ENCODE results near the gene SRCAP.

DNA sequence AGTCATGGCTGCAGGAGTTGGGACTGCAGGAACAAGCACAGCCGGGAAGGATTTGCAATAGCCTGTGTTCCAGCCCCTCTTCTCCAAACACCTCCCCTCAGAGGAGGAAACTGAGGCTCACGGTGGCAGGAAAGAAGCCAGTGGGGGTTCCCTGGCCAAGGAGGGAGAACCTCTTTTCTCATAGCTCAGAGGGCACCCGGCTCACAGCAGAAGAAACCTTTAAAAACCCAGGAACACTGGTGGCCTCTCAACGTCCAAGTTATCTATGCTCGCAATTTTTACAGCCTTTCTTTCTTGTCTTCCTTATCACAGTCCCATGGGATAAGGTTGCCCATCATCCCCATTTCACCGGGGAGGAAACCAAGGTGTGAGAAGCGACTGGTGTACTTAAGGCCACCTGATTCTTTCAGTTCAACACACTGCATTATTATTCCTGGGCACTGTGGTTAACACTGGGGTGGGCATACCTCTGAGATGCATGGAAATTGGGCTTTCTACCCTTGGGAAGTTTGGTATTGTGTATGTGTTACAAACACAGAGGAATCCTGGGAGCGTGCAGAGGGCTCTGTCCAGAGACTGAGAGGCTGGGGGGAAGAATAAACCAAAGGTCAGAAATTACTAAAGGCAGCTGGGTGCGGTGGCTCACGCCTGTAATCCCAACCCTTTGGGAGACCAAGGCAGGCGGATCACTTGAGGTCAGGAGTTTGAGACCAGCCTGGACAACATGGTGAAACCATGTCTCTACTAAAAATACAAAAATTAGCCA is 88.8 kb downstream of the SRCAP start:
- TF ChIP-seq, protein P1, sequence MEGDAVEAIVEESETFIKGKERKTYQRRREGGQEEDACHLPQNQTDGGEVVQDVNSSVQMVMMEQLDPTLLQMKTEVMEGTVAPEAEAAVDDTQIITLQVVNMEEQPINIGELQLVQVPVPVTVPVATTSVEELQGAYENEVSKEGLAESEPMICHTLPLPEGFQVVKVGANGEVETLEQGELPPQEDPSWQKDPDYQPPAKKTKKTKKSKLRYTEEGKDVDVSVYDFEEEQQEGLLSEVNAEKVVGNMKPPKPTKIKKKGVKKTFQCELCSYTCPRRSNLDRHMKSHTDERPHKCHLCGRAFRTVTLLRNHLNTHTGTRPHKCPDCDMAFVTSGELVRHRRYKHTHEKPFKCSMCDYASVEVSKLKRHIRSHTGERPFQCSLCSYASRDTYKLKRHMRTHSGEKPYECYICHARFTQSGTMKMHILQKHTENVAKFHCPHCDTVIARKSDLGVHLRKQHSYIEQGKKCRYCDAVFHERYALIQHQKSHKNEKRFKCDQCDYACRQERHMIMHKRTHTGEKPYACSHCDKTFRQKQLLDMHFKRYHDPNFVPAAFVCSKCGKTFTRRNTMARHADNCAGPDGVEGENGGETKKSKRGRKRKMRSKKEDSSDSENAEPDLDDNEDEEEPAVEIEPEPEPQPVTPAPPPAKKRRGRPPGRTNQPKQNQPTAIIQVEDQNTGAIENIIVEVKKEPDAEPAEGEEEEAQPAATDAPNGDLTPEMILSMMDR (IDR thresholded peaks at IDR 0.05), result no peak
- TF ChIP-seq POLR2A (IDR thresholded peaks at IDR 0.05), result no peak
